ENCODE measurements around the gene PRKCZ. TPM values are rescaled to one million over a fixed set of nuclear protein-coding genes. Genes with fewer than 3 reads are reported as not detected.
A peak's percentile ranks its signal among the peaks of the same experiment; 100 is the strongest.

The PRKCZ gene
- total RNA-seq, 2 donors from 2014 or later = 34.5 to 46.7 TPM

GRCh38 chr1:2014741-2015735 lies 35.2 kb upstream of the PRKCZ start:
- TF ChIP-seq CTCF (IDR thresholded peaks at IDR 0.05) (no peak), POLR2AphosphoS5 (IDR thresholded peaks at IDR 0.05) (no peak), POLR2A (IDR thresholded peaks at IDR 0.05) (no peak)
- WGBS = 56% methylated on average over 34 of the region's 34 CpGs

GRCh38 chr1:2016123-2016522 lies 34.1 kb upstream of the PRKCZ start:
- H3K27ac ChIP-seq = no peak overlapping the region
- H3K4me1 ChIP-seq (replicated peaks) = no peaks in the 10 kb centered on the region
- H3K36me3 ChIP-seq = no peaks in the 10 kb centered on the region
- TF ChIP-seq CTCF (IDR thresholded peaks at IDR 0.05) = no peak
- TF ChIP-seq POLR2AphosphoS5 (IDR thresholded peaks at IDR 0.05) = no peak
- no peak for TF ChIP-seq POLR2A (IDR thresholded peaks at IDR 0.05)
- intact Hi-C loops (cut with DNase I) = no loop called here
- peaks cover 11% of the 10 kb centered on the region for H3K27me3 ChIP-seq (replicated peaks; ENCODE audit: insufficient read depth)
- no peaks in the 10 kb centered on the region for H3K9me3 ChIP-seq
- H3K4me3 ChIP-seq = no peak overlapping the region
- WGBS = 83% methylated on average over 8 of the region's 9 CpGs
- DNase-seq (ENCODE audit: low spot score) = no peak

More at GRCh38 chr1:2014741-2015735, 35.2 kb upstream of the PRKCZ start:
- Histone ChIP-seq H3K9me3 (no peaks in the 10 kb centered on the region), H3K27me3 (replicated peaks; ENCODE audit: insufficient read depth) (peaks cover 4% of the 10 kb centered on the region), H3K4me1 (replicated peaks) (no peaks in the 10 kb centered on the region), H3K4me3 (no peak overlapping the region), H3K27ac (no peak overlapping the region), H3K36me3 (no peaks in the 10 kb centered on the region)
- DNase-seq (ENCODE audit: low spot score) = no peak
- intact Hi-C loops (cut with DNase I) = no loop called here

- intact Hi-C loops (cut with DNase I) = no loop called here
- Histone ChIP-seq H3K9me3 (no peaks in the 10 kb centered on the region), H3K4me1 (replicated peaks) (no peaks in the 10 kb centered on the region), H3K36me3 (no peaks in the 10 kb centered on the region), H3K27ac (no peak overlapping the region), H3K4me3 (no peak overlapping the region), H3K27me3 (replicated peaks; ENCODE audit: insufficient read depth) (peaks cover 22% of the 10 kb centered on the region)
- TF ChIP-seq POLR2A (IDR thresholded peaks at IDR 0.05) (no peak), CTCF (IDR thresholded peaks at IDR 0.05) (no peak), POLR2AphosphoS5 (IDR thresholded peaks at IDR 0.05) (no peak)
- 26% methylated on average over 25 of the region's 48 CpGs for WGBS
- DNase-seq (ENCODE audit: low spot score) = no peak
Observed at GRCh38 chr1:2018217-2019171, 31.7 kb upstream of the PRKCZ start.

- TF ChIP-seq POLR2A (IDR thresholded peaks at IDR 0.05) = no peak
- Histone ChIP-seq H3K9me3 (no peaks in the 10 kb centered on the region), H3K36me3 (no peaks in the 10 kb centered on the region), H3K4me3 (peak within 1 kb of the TSS; percentile 14 to 36), H3K4me1 (replicated peaks) (no peaks in the 10 kb centered on the region), H3K27ac (no peak within 1 kb of the TSS), H3K27me3 (replicated peaks; ENCODE audit: insufficient read depth) (peaks cover 25% of the 10 kb centered on the region)
- WGBS = 1% methylated on average over 40 of the region's 60 CpGs
- DNase-seq (ENCODE audit: low spot score) = no peak
- intact Hi-C loops (cut with DNase I) = no loop called here
Observed at GRCh38 chr1:2019172-2019543, 31.1 kb upstream of the PRKCZ start, which contains the start of gene GABRD. GABRD (plus strand) TSS chr1:2019345; CDS start chr1:2019424, 79 bp downstream.
